ENCODE results near the gene DMAC2L.
A peak's percentile ranks its signal among the peaks of the same experiment; 100 is the strongest.
"Not testable (repeated sequence)": the region's sequence is repeated elsewhere in the genome, so short reads cannot be mapped to it uniquely, and the experiment has no call there.

DMAC2L gene

DNA sequence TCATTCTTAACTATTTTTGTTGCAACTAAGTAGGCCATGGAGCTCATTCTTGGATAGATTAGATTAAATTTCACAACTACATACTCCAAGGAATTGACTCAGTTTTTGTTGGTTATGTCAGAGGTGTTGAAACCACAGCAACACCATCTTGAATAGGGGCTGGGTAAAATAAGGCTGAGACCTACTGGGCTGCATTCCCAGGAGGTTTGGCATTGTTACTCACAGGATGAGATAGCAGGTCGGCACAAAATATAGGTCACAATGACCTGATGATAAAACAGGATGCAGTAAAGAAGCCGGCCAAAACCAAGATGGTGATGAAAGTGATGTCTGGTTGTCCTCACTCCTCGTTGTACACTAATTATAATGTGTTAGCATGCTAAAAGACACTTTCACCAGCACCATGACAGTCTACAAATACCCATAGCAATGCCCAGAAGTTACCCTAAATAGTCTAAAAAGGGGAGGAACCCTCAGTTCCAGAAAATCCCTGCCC lies 20.9 kb downstream of the DMAC2L start:
- DNase-seq, result no peak

GRCh38 chr14:50334211-50334610 lies 22.1 kb downstream of the DMAC2L start:
- DNase-seq, result no peak

DNA sequence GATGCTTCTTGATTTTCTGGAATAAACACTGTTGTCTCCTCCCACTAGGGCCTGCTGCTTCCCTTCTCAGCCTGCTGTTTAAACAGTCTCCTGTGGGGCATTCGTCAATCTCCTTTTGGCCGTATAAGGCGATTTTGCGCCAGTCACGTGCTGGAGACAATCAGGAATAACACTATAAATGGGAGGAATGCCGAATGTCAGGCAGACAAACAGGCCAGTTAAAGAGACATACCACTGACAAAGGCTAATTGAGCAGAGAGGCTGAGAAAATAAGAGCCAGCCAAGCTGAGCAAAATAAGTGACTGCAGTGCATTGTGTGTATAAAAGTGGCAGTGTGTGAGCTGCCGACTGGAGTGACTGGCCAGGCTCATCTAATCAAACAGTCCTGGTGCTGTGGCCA lies 23.3 kb downstream of the DMAC2L start:
- no peak for DNase-seq

DNA sequence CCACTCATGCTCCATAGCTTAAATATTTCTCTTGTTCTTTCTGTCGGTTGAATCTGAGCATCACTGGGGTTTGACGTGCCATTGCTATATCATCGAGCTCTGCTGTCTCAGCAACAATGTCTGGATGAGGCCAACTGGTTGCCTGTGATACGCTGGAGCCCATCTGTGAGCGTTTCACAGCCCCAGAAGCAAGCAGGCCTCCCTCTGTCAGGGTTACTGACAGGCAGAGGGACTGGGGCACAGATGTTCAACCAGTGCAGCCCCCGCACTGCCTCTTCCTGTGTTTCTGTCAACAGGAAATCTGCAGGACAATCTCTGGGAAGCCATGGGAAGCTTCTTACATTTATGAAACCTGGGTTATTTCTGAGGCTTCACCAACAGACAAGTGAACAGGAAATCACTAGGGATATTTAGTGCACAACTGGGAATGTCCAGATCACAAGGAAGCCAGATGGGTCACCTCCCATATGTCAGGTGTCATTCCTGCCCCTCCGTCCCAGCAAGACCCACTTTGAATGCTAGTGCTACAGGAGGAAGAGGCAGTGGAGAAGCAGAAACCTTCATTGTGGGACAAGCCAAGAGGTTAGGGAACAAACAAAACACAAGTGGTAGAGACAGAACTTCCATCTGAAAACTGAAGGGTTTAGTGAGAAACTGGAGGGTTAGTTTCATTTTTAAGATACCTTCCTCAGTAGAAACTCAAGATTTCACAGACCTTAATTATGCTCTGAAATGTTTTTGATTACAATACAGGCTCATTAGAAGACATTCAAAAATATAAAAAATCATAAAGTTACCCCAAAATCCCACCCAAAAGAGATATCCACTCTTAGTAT lies 24.1 kb downstream of the DMAC2L start:
- no peak for DNase-seq

GRCh38 chr14:50338587-50338986 lies 26.5 kb downstream of the DMAC2L start:
- no peak for DNase-seq

DNA sequence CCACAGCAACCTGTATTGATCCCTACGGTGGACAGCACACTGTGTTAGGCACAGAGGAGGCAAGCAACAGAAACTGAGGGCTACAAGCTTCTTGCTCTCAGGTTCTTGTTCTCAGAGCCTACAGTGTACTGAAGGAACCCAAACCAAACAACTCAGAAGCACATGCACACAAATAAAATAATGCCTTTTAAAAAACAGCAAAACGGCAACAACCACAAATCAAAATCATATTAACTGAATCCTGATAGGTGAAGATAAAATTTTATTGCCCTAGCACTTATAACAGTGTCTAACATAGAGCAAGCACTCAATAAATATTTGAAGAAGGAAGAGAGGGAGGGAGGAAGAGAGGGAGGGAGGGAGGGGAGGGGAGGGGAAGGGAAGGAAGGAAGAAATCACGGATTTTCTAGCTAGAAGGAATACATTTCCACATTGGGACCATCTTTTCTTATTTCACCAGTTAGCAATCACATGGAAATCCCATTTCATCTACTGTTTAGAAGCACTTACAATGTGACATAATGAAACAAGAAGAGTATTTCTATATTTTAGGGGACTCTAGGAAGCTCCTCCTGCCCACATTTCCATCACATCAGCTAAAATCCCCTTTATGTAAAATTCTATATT lies 27.2 kb downstream of the DMAC2L start:
- no peak for DNase-seq

GRCh38 chr14:50340045-50340444 lies 27.9 kb downstream of the DMAC2L start:
- no peak for DNase-seq

DNA sequence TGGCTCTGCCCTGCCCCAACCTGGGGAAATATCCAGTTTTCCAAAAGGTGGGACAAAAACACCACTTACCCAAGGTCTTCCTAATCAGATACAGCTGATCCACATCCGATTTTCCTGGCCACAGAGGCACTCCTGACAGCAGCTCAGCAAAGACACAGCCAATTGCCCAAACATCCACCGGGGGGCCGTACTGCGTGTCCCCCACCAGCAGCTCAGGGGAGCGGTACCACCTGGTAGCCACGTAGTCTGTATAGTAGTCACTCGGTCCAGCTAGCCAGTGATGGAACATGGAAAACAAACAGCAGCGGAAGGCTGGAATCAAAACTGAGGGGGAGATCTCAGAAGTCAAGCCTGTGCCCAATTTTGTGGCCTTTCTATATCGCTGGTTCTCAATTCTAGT lies 28.8 kb downstream of the DMAC2L start:
- no peak for DNase-seq

GRCh38 chr14:50342221-50343078 lies 30.3 kb downstream of the DMAC2L start:
- peak; percentile 36 for DNase-seq

- no peak for DNase-seq
These were observed 31.3 kb downstream of the DMAC2L start for GRCh38 chr14:50343434-50343833.

GRCh38 chr14:50344116-50344775 lies 32.1 kb downstream of the DMAC2L start:
- peak; percentile 61 for DNase-seq

- DNase-seq, result no peak
These were observed 32.9 kb downstream of the DMAC2L start for GRCh38 chr14:50344876-50345563.

DNA sequence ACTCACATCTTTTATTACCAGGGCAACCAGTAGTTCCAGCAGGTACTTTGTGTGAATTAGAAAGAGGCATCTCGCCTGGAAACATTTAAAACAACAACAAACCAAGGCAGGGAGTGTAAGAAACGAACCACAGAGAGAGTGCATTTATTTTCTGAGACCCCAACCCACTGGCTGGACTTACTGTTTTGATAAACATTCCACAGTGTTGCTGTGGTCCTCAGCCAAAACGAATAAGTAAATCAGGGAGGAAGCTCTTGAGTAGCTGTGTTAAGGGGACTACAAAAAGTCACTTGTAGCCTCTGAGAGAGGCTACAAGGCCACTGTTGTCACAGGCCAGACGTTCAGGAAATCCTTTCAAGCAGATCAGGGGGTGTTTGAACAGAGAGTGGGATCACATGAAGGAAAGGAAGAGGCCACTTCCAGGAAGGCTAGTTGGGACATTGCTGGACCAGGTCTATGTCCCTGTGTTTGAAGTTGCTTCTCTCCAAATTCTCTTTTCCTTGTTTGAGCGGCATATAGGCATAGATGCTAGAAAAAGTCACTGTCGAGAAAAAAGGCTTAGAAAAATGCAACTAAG lies 33.8 kb downstream of the DMAC2L start:
- no peak for DNase-seq

DNA sequence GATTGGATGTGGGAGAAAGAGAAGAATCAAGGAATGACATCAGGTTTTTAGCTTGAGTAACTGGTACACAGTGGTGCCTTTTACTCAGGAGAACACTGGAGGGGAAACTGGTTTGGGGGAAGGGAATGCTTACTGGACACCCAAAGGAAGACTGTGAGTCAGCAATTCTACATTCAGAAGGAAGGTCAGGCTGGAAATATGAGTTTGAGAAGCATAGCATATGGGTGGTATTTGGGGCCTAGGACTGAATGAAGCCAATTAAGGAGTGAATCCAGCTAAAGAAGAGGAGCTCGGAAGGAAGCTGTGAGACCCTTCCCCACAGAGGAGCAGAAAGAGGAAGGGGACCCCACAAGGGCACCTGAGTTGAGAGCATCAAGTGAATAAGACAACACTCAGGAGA lies 35.4 kb downstream of the DMAC2L start:
- no peak for DNase-seq

DNA sequence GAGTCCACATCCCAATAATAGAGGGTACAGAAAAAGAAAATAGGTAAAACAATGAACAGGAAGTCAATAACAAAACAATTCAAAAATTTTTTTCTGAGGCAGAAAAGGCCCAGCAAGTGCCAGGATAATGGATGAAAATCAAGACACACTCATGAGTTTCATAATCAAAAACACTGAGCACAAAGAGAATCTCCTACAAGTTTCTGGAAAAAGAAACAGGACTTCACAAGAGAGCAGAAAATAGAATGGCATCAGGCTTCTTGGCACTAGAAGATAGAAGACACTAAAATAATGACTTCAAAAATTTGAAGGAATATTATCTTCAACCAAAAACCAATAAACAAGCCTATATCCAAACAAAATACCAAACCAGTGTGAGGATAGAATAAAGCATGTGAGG lies 36.8 kb downstream of the DMAC2L start:
- DNase-seq, result no peak

DNA sequence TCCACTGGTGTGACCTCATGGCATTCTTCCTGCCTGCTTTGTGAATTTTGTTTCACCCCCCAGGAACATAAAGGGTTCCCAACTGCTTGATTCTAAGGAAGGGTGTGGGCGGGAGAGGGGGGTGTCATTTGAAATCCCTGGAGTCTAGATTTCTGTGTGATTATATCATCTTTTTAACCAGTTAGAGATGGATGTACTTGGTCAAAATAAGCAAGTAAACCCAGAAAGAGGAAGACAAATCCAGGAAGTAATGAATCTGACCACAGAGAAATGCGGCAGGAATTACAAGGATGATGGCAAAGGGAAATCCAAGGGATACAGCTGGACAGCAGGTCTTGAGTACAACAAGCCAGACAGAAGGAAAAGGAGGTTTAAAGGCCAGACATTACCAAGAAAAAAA lies 38.9 kb downstream of the DMAC2L start:
- no peak for DNase-seq

GRCh38 chr14:50352584-50352983 lies 40.5 kb downstream of the DMAC2L start:
- DNase-seq, result no peak

DNA sequence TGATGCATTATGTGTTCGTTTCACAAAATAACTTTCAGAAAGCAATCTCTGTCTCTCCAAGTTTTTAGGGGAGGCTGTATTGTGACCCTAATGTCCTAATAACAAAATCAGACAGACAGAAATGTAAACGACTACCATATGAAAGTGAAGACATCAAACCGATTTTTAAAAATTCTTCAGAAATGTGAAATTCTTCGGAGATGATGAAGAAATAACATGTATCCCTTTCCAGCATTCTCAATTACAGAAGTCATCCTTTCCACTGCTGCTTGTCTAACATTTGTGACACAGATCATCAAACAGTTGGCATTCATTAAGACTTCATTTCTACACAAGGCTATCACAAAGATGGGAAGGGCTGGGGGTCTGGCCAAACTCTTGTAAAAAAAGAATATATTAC lies 41.0 kb downstream of the DMAC2L start:
- no peak for DNase-seq

GRCh38 chr14:50354527-50354926 lies 42.4 kb downstream of the DMAC2L start:
- DNase-seq, result no peak

- no peak for DNase-seq
These were observed 43.6 kb downstream of the DMAC2L start for GRCh38 chr14:50355692-50356091.

DNA sequence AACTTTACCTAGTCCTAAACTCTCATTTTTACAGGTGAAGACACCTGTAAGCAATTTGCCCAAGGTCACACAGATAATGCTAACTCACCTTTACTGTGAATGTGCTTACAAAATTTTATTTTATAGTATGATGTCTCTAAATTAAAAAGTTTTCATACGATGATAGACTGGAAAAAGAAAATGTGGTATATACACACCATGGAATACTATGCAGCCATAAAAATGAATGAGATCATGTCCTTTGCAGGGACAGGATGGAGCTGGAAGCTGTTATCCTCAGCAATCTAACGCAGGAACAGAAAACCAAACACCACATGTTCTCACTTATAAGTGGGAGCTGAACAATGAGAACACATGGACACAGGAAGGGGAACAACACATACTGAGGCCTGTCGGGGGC lies 44.2 kb downstream of the DMAC2L start:
- not testable (repeated sequence) for DNase-seq

DNA sequence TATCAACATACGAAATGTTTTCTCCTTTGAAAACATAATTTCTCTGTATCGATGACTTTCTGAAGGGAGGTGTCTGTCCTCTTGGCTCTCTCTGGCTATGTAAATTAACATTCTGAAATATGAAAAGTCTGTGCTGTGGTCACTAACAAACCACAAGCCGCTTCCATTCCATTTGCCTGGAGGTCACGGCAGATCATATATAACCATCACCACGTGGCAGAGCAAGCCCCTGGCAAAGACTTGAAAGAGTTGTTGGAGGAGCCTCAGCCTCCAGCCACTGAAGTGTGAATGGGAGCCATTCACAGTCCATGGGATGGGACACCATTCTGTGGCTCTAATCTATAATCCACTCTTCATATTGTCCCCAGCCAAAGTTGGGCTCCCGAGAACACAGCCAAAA lies 45.0 kb downstream of the DMAC2L start:
- DNase-seq, result no peak
